Measurements from ENCODE around the gene ZSWIM5. TPM values are rescaled to one million over a fixed set of nuclear protein-coding genes. Genes with fewer than 3 reads are reported as not detected.
A peak's percentile ranks its signal among the peaks of the same experiment; 100 is the strongest.
"Not testable (repeated sequence)": the region's sequence is repeated elsewhere in the genome, so short reads cannot be mapped to it uniquely, and the experiment has no call there.

Gene ZSWIM5
- total RNA-seq, 2 donors from 2014 or later: 8.8 to 12.3 TPM

DNA sequence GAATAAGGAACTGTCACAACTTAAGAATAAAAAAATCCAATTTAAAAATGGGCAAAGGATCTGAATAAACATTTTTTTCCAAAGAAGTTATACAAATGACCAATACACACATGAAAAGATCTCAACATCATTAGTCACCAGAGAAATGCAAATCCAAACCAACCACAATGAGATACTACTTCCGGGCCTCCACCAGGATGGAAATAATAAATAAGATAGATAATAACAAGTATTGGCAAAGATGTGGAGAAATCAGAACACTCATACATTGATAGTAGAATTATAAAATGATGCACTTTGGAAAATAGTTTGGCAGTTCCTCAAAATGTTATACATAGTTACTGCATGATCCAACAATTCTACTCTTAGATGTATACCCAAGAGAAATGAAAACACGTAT is 18.7 kb downstream of the ZSWIM5 start:
- Mint-ChIP-seq H3K9me3 (peaks cover 6% of the 10 kb centered on the region), H3K4me1 (no peaks in the 10 kb centered on the region), H3K27me3 (ENCODE audit: insufficient read depth) (no peaks in the 10 kb centered on the region), H3K4me3 (no peak overlapping the region), H3K27ac (no peak overlapping the region), H3K36me3 (ENCODE audit: low read depth) (peaks cover 6% of the 10 kb centered on the region)
- Histone ChIP-seq H3K4me3 (ENCODE audit: low read length) (no peak overlapping the region), H3K27ac (ENCODE audit: low read depth, low read length) (no peak overlapping the region), H3K36me3 (ENCODE audit: control insufficient read depth, insufficient read depth, low read length) (no peaks in the 10 kb centered on the region), H3K9ac (ENCODE audit: extremely low read depth, low read length, poor library complexity, severe bottlenecking) (no peak overlapping the region), H3K9me3 (ENCODE audit: control insufficient read depth, low read length) (peaks cover 15% of the 10 kb centered on the region), H3K4me1 (ENCODE audit: control insufficient read depth, insufficient read depth, low read length) (no peaks in the 10 kb centered on the region), H3K27me3 (ENCODE audit: control insufficient read depth, insufficient read depth, low read length, poor library complexity, severe bottlenecking) (no peaks in the 10 kb centered on the region)
- no peak for DNase-seq
- TF ChIP-seq, protein P1, sequence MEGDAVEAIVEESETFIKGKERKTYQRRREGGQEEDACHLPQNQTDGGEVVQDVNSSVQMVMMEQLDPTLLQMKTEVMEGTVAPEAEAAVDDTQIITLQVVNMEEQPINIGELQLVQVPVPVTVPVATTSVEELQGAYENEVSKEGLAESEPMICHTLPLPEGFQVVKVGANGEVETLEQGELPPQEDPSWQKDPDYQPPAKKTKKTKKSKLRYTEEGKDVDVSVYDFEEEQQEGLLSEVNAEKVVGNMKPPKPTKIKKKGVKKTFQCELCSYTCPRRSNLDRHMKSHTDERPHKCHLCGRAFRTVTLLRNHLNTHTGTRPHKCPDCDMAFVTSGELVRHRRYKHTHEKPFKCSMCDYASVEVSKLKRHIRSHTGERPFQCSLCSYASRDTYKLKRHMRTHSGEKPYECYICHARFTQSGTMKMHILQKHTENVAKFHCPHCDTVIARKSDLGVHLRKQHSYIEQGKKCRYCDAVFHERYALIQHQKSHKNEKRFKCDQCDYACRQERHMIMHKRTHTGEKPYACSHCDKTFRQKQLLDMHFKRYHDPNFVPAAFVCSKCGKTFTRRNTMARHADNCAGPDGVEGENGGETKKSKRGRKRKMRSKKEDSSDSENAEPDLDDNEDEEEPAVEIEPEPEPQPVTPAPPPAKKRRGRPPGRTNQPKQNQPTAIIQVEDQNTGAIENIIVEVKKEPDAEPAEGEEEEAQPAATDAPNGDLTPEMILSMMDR (conservative IDR thresholded peaks at IDR 0.05): no peak
- WGBS, 2 experiments (ENCODE audit: insufficient coverage in 1 of 2, insufficient read length in 1 of 2): 93% methylated on average over 1 of the region's 2 CpGs; no CpG with 5 or more reads in 1 of the 2 experiments

DNA sequence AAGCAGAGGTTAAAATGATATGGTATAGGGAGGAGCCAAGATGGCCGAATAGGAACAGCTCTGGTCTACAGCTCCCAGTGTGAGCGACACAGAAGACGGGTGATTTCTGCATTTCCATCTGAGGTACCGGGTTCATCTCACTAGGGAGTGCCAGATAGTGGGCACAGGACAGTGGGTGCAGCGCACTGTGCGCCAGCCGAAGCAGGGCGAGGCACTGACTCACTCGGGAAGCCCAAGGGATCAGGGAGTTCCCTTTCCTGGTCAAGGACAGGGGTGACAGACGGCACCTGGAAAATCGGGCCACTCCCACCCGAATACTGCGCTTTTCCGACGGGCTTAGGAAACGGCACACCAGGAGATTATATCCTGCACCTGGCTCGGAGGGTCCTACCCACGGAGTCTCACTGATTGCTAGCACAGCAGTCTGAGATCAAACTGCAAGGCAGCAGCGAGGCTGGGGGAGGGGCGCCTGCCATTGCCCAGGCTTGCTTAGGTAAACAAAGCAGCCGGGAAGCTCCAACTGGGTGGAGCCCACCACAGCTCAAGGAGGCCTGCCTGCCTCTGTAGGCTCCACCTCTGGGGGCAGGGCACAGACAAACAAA is 26.4 kb downstream of the ZSWIM5 start:
- Mint-ChIP-seq H3K36me3 (ENCODE audit: low read depth) (peaks cover 18% of the 10 kb centered on the region), H3K9me3 (peaks cover 39% of the 10 kb centered on the region)
- WGBS, 2 experiments (ENCODE audit: insufficient coverage in 1 of 2, insufficient read length in 1 of 2): 90 to 96% methylated on average over 11 to 18 of the region's 21 CpGs
- Histone ChIP-seq H3K9me3 (ENCODE audit: control insufficient read depth, low read length) (peaks cover 35% of the 10 kb centered on the region), H3K36me3 (ENCODE audit: control insufficient read depth, insufficient read depth, low read length) (peaks cover 11% of the 10 kb centered on the region), H3K4me3 (ENCODE audit: low read length) (peak overlapping the region; percentile 43)
- not testable (repeated sequence) for H3K4me1 ChIP-seq (ENCODE audit: control insufficient read depth, insufficient read depth, low read length); H3K27me3 ChIP-seq (ENCODE audit: control insufficient read depth, insufficient read depth, low read length, poor library complexity, severe bottlenecking); H3K27me3 Mint-ChIP-seq (ENCODE audit: insufficient read depth); H3K4me1 Mint-ChIP-seq; H3K4me3 Mint-ChIP-seq; H3K27ac ChIP-seq (ENCODE audit: low read depth, low read length); H3K9ac ChIP-seq (ENCODE audit: extremely low read depth, low read length, poor library complexity, severe bottlenecking); H3K27ac Mint-ChIP-seq; DNase-seq

DNA sequence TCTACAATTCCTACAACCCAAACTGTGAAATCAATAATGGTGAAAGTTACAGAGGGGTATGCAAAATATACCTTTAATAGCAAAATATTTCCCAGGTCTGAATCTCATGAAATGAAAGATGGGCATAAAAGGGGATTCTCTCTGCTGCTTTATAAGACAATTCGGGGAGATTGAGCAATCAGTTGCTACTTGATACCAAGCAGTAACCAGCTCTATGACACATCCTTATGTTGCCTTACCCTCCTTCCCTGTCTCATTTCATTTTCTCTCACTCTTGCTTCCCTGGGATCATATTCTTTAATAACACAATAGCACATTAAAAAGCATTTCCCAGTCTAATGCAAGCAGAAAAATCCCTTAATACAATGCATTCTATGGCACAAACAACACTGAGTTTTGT is 29.0 kb downstream of the ZSWIM5 start:
- Histone ChIP-seq H3K4me3 (ENCODE audit: low read length) (no peak overlapping the region), H3K9ac (ENCODE audit: extremely low read depth, low read length, poor library complexity, severe bottlenecking) (no peak overlapping the region), H3K27ac (ENCODE audit: low read depth, low read length) (no peak overlapping the region), H3K4me1 (ENCODE audit: control insufficient read depth, insufficient read depth, low read length) (peaks cover 3% of the 10 kb centered on the region), H3K27me3 (ENCODE audit: control insufficient read depth, insufficient read depth, low read length, poor library complexity, severe bottlenecking) (no peaks in the 10 kb centered on the region), H3K9me3 (ENCODE audit: control insufficient read depth, low read length) (peaks cover 43% of the 10 kb centered on the region), H3K36me3 (ENCODE audit: control insufficient read depth, insufficient read depth, low read length) (peaks cover 15% of the 10 kb centered on the region)
- Mint-ChIP-seq H3K4me1 (no peaks in the 10 kb centered on the region), H3K36me3 (ENCODE audit: low read depth) (peaks cover 18% of the 10 kb centered on the region), H3K9me3 (peaks cover 36% of the 10 kb centered on the region), H3K27ac (no peak overlapping the region), H3K4me3 (no peak overlapping the region), H3K27me3 (ENCODE audit: insufficient read depth) (no peaks in the 10 kb centered on the region)
- no peak for DNase-seq
- 92 to 100% methylated on average over 1 of the region's 1 CpG for WGBS, 2 experiments (ENCODE audit: insufficient coverage in 1 of 2, insufficient read length in 1 of 2)
- TF ChIP-seq, protein P1 (conservative IDR thresholded peaks at IDR 0.05): no peak

DNA sequence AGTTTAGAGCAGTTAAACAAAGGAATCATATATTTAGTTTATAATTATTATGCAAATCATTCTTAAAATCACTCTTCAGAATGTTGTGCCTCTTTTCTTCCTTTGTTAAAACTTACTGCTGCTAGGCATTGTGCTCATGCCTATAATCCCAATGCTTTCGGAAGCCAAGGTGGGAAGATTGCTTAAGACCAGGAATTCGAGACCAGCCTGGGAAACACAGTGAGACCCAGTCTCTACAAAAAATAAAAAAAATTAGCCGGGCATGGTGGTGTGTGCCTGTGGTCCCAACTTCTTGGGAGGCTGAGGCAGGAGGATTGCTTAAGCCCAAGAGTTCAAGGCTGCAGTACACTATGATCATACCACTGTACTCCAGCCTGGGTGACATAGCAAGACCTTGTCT is 33.6 kb downstream of the ZSWIM5 start:
- Histone ChIP-seq H3K36me3 (ENCODE audit: control insufficient read depth, insufficient read depth, low read length) (peaks cover 10% of the 10 kb centered on the region), H3K27me3 (ENCODE audit: control insufficient read depth, insufficient read depth, low read length, poor library complexity, severe bottlenecking) (no peaks in the 10 kb centered on the region), H3K9me3 (ENCODE audit: control insufficient read depth, low read length) (peaks cover 19% of the 10 kb centered on the region), H3K4me3 (ENCODE audit: low read length) (no peak overlapping the region), H3K9ac (ENCODE audit: extremely low read depth, low read length, poor library complexity, severe bottlenecking) (no peak overlapping the region), H3K4me1 (ENCODE audit: control insufficient read depth, insufficient read depth, low read length) (peaks cover 3% of the 10 kb centered on the region), H3K27ac (ENCODE audit: low read depth, low read length) (no peak overlapping the region)
- Mint-ChIP-seq H3K27ac (no peak overlapping the region), H3K9me3 (peaks cover 2% of the 10 kb centered on the region), H3K27me3 (ENCODE audit: insufficient read depth) (no peaks in the 10 kb centered on the region), H3K4me3 (no peak overlapping the region), H3K36me3 (ENCODE audit: low read depth) (peaks cover 7% of the 10 kb centered on the region), H3K4me1 (no peaks in the 10 kb centered on the region)
- 85 to 86% methylated on average over 2 to 3 of the region's 3 CpGs for WGBS, 2 experiments (ENCODE audit: insufficient coverage in 1 of 2, insufficient read length in 1 of 2)
- DNase-seq: no peak
- TF ChIP-seq, protein P1 (conservative IDR thresholded peaks at IDR 0.05): no peak

Data from endodermal cell (in vitro differentiated cells).